ENCODE results near the gene CD59.

DNA sequence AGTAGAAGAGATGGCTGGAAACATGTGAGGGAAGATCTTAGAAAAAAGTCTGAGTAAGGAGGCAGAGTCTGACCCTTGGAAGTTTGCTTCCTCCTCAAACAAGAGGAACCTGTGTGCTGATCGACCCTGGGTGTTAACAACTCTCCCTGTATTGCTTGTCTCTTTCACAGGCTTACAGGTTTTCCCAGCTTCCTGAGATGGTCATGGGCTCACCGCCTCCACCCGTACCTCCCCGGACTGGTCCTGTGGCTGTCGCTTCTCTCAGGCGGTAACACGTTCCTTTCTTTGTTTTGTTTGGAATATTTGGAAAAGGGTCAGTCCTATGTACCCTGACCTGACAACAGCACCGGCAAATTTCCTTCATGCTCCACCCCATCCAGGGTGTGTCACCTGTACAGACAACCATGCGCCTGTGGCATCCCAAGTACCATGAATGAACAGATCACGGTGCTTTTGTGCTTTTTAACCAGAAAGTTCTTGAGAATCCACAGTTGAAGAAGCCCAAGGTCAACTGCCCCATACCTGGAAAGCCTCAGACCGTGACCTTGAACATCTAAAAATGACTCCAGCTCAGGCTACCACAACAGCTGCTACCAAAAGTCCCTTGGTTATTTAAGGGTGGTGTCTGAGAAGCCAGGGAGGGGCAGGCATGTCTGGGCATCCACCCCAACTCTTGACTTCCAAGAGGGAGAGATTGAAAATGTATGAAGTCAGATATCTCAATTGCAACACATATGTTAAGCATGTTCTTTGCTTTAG, 80.2 kb downstream of the CD59 start:
- TF ChIP-seq POLR2AphosphoS5 (IDR thresholded peaks at IDR 0.05): no peak
- no peak for TF ChIP-seq CTCF (IDR thresholded peaks at IDR 0.05)
- TF ChIP-seq POLR2A (IDR thresholded peaks at IDR 0.05): no peak

Data from suprapubic skin (tissue), 4 donors.